SK-N-SH (cell line): ENCODE results near the gene CSNK2A1. TPM values are rescaled to one million over a fixed set of nuclear protein-coding genes. Genes with fewer than 3 reads are reported as not detected.
A peak's percentile ranks its signal among the peaks of the same experiment; 100 is the strongest.
"Not testable (repeated sequence)": the region's sequence is repeated elsewhere in the genome, so short reads cannot be mapped to it uniquely, and the experiment has no call there.

Source experiments
- CTCF ChIA-PET: fragments of 300-600, 350-600 bp; formaldehyde crosslinking; extraction: SDS; loops from one replicate; lab custom pipeline; 2021; lab: Yijun Ruan, JAX
- POLR2A ChIA-PET: fragments of 350-600 bp; sonication (Branson Sonifier 250); formaldehyde crosslinking; extraction: SDS; loops from one replicate; lab custom pipeline; 2020; ENCODE audit warnings: antibody characterized with exemption, inconsistent platforms; lab: Yijun Ruan, JAX
- DNase-seq: peaks from one replicate; pipeline ENCODE4 v3.0.0; 2012
- H2AFZ ChIP-seq: fragments of 200-600 bp; sonication (generic); 2 replicates; pipeline ENCODE4 v1.8.1; 2016; ENCODE audit warnings: antibody characterized with exemption, mild to moderate bottlenecking, low read depth
- H3F3A ChIP-seq: fragments of 200-600 bp; sonication (generic); replicated peaks from 2 replicates; pipeline ENCODE3; 2016; ENCODE audit warnings: antibody characterized with exemption, mild to moderate bottlenecking; ENCODE audit not compliant: insufficient read depth
- H3K27ac ChIP-seq, 2 experiments: fragments of 200-500 bp in 1 of 2; fragments of 200-600 bp in 1 of 2; sonication (Bioruptor generic) in 1 of 2; sonication (generic), shearing (Covaris generic) in 1 of 2; 2 replicates each; pipeline versions ENCODE4 v1.5.1 to v1.6.1; 2014 to 2016; ENCODE audit warnings: low read depth in 2 of 2, inconsistent platforms in 1 of 2, low read length in 1 of 2, mild to moderate bottlenecking in 1 of 2, mixed read lengths in 1 of 2
- H3K27me3 ChIP-seq: fragments of 200-600 bp; sonication (generic), shearing (Covaris generic); 2 replicates; pipeline ENCODE4 v1.6.1; 2016; ENCODE audit warnings: mixed run types; ENCODE audit not compliant: insufficient read depth
- H3K36me3 ChIP-seq, 2 experiments: fragments of 200-500 bp in 1 of 2; fragments of 200-600 bp in 1 of 2; sonication (Bioruptor generic) in 1 of 2; sonication (generic) in 1 of 2; replicated peaks in 1 of 2; 2 replicates each; pipeline versions ENCODE3 to v1.5.1; 2014 to 2016; ENCODE audit warnings: low read length in 1 of 2, mild to moderate bottlenecking in 1 of 2; ENCODE audit not compliant: insufficient read depth in 2 of 2, control insufficient read depth in 1 of 2
- H3K4me1 ChIP-seq, 2 experiments: fragments of 200-500 bp in 1 of 2; fragments of 200-600 bp in 1 of 2; sonication (Bioruptor generic) in 1 of 2; sonication (generic), shearing (Covaris generic) in 1 of 2; 2 replicates each; pipeline versions ENCODE4 v1.5.1 to v1.6.1; 2014 to 2016; ENCODE audit warnings: low read depth in 1 of 2, low read length in 1 of 2, mixed run types in 1 of 2; ENCODE audit not compliant: insufficient read depth in 2 of 2, control insufficient read depth in 1 of 2
- H3K4me2 ChIP-seq: fragments of 200-600 bp; sonication (generic), shearing (Covaris generic); 2 replicates; pipeline ENCODE4 v1.6.1; 2017; ENCODE audit warnings: mixed run types
- H3K4me3 ChIP-seq, 2 experiments: fragments of 200-500 bp in 1 of 2; fragments of 200-600 bp in 1 of 2; sonication (Bioruptor generic) in 1 of 2; sonication (generic), shearing (Covaris generic) in 1 of 2; 2 replicates each; pipeline versions ENCODE4 v1.5.1 to v1.8.1; 2014 to 2016; ENCODE audit warnings: low read depth in 2 of 2, inconsistent platforms in 1 of 2, low read length in 1 of 2, mild to moderate bottlenecking in 1 of 2, mixed read lengths in 1 of 2, moderate library complexity in 1 of 2
- H3K79me2 ChIP-seq: fragments of 200-600 bp; sonication (generic); 2 replicates; pipeline ENCODE4 v1.8.1; 2017; ENCODE audit warnings: mild to moderate bottlenecking; ENCODE audit not compliant: insufficient read depth
- H3K9ac ChIP-seq: fragments of 200-600 bp; sonication (generic); 2 replicates; pipeline ENCODE4 v1.6.1; 2017; ENCODE audit warnings: mixed run types
- H3K9me2 ChIP-seq: fragments of 200-600 bp; sonication (generic); 2 replicates; pipeline ENCODE4 v1.6.1; 2017; ENCODE audit warnings: mixed run types
- H3K9me3 ChIP-seq: fragments of 200-600 bp; sonication (generic); 2 replicates; pipeline ENCODE4 v1.6.1; 2017; ENCODE audit warnings: mixed run types, mild to moderate bottlenecking, moderate library complexity
- H4K20me1 ChIP-seq: fragments of 200-600 bp; sonication (generic); 2 replicates; pipeline ENCODE4 v1.6.1; 2017; ENCODE audit warnings: mild to moderate bottlenecking, mixed run types; ENCODE audit not compliant: insufficient read depth
- CHD2 ChIP-seq: fragments of 150-350 bp; IDR thresholded peaks from 2 replicates; pipeline ENCODE4 v1.6.1; 2018; ENCODE audit warnings: low read length; ENCODE audit not compliant: partially characterized antibody
- EP300 ChIP-seq, 2 experiments: IDR thresholded peaks; 2 replicates each; pipeline versions ENCODE4 v1.4.0 to v1.6.1; 2012; ENCODE audit warnings: borderline replicate concordance in 1 of 2, low read depth in 1 of 2, low read length in 1 of 2
- IRF3 ChIP-seq: fragments of 150-350 bp; IDR thresholded peaks from 2 replicates; pipeline ENCODE4 v1.6.1; 2016; ENCODE audit warnings: mild to moderate bottlenecking, low read depth, low read length
- NFIC ChIP-seq: IDR thresholded peaks from 2 replicates; pipeline ENCODE4 v1.4.0; 2012; ENCODE audit warnings: borderline replicate concordance
- SMC3 ChIP-seq: IDR thresholded peaks from 2 replicates; pipeline ENCODE4 v1.6.1; 2012; ENCODE audit warnings: low read depth, low read length, improper control_type of control experiment
- ZBTB33 ChIP-seq: IDR thresholded peaks from 2 replicates; pipeline ENCODE4 v1.4.0; 2012; ENCODE audit warnings: low read depth, borderline replicate concordance
- WGBS: methylation state at CpG from one replicate; pipeline ENCODE4 v1.1.6; 2017; ENCODE audit warnings: low lambda C conversion rate; 5-methylcytosine and 5-hydroxymethylcytosine counted together
- polyA plus RNA-seq, 3 experiments: library from polyadenylated mRNA; depleted of rRNA; stranded (reverse); fragments of >200 nt; gene quantifications; 2 replicates each; pipeline ENCODE4 v1.2.3, GENCODE V29; 2012
- TF ChIP-seq, protein P1 (sequence below): fragments of 200-600 bp; sonication (generic); IDR thresholded peaks from 2 replicates; pipeline ENCODE4 v1.6.1; 2017; ENCODE audit warnings: antibody characterized with exemption, mild to moderate bottlenecking, moderate library complexity

Gene CSNK2A1
- polyA plus RNA-seq, 1 of the 3 experiments (the other 2 are of a cell fraction): 61.9 TPM

DNA sequence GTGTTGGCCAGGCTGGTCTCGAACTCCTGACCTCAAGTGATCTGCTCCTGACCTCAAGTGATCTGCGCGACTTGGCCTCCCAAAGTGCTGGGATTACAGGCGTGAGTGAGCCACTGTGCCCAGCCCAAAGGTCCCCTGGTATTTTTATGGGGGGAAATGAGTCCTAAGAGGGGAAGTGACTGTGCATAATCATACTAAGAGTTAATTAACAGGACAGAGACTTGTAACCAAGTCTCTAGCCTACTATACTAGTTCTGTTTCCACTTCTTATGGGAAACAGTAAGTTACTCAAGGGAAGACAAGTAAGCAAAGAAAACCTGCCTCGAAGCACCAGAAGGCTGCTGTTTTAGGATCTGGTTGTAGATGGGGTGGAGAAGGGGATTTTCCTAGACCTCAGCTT, 38.6 kb upstream of the CSNK2A1 start (continued):
- TF ChIP-seq IRF3 (no peak), SMC3 (no peak), NFIC (no peak)

GRCh38 chr20:578940-579690, 35.5 kb upstream of the CSNK2A1 start:
- H4K20me1 ChIP-seq, H3F3A ChIP-seq, H3K79me2 ChIP-seq, H3K27ac ChIP-seq, DNase-seq, H2AFZ ChIP-seq, H3K36me3 ChIP-seq, H3K9me2 ChIP-seq, H3K27me3 ChIP-seq, H3K9me3 ChIP-seq, H3K4me2 ChIP-seq, H3K9ac ChIP-seq, POLR2A ChIA-PET, H3K4me1 ChIP-seq, H3K4me3 ChIP-seq: not testable (repeated sequence)
- CTCF ChIA-PET: interaction anchor here (1.5 to 5.2 kb wide), 4 partner anchors 16 to 67 kb away, joined by 3 to 22 read pairs (median 14); no protein-coding TSS in a partner anchor
- 51% methylated on average over 8 of the region's 8 CpGs for WGBS

DNA sequence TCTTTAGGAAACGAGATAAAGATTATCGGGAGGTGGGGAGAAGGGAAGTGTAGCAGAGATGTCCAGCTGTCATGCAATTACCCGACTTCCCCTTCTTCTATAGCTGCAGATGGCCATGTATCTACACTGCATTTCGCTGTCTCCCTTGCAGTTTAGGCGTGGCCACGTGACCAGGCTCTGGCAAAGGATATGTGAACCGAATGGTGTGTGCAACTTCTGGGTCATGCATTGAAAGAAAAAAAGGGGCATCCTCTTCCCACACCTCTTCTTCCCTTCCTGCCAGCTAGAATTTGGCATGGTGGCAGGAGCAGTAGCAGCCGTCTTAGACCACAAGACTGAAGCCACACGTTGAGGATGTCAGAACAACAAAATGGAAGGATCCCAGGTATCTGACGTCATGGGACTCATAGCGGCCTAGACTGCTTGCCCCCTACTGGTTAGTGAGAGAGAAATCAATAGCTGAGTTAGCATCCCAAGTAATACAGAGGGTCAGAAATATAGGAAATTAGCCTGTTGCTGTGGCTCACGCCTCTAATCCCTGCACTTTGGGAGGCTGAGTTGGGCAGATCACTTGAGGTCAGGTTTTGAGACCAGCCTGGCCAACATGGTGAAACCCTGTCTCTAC, 33.7 kb upstream of the CSNK2A1 start:
- ChIA-PET CTCF (interaction anchor here (0.5 to 3.9 kb wide), 10 partner anchors 8 to 1064 kb away, joined by 3 to 15 read pairs (median 3); no protein-coding TSS in a partner anchor), POLR2A (no interaction called here)
- H3K36me3 ChIP-seq: no peaks in the 10 kb centered on the region
- H3F3A ChIP-seq: no peaks in the 10 kb centered on the region
- H3K9ac ChIP-seq: no peak overlapping the region
- no peak overlapping the region for H2AFZ ChIP-seq
- TF ChIP-seq CHD2 (no peak), ZBTB33 (no peak), EP300 (IDR thresholded peaks at IDR 0.05; ENCODE audit: borderline replicate concordance in 1 of 2, low read depth in 1 of 2, low read length in 1 of 2) (no peak)
- TF ChIP-seq, protein P1, sequence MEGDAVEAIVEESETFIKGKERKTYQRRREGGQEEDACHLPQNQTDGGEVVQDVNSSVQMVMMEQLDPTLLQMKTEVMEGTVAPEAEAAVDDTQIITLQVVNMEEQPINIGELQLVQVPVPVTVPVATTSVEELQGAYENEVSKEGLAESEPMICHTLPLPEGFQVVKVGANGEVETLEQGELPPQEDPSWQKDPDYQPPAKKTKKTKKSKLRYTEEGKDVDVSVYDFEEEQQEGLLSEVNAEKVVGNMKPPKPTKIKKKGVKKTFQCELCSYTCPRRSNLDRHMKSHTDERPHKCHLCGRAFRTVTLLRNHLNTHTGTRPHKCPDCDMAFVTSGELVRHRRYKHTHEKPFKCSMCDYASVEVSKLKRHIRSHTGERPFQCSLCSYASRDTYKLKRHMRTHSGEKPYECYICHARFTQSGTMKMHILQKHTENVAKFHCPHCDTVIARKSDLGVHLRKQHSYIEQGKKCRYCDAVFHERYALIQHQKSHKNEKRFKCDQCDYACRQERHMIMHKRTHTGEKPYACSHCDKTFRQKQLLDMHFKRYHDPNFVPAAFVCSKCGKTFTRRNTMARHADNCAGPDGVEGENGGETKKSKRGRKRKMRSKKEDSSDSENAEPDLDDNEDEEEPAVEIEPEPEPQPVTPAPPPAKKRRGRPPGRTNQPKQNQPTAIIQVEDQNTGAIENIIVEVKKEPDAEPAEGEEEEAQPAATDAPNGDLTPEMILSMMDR: peak; percentile 27; the same call in 1 of the 2 replicates
- 54% methylated on average over 12 of the region's 12 CpGs for WGBS
- H3K9me2 ChIP-seq: no peaks in the 10 kb centered on the region
- H3K79me2 ChIP-seq: no peaks in the 10 kb centered on the region
- no peak for DNase-seq
- no peaks in the 10 kb centered on the region for H3K9me3 ChIP-seq
- no peak overlapping the region for H3K4me2 ChIP-seq
- peaks cover 17% of the 10 kb centered on the region; the same call in 1 of the 2 replicates for H3K27me3 ChIP-seq
- H4K20me1 ChIP-seq: no peaks in the 10 kb centered on the region
- no peak overlapping the region for H3K4me3 ChIP-seq
- H3K27ac ChIP-seq: no peak overlapping the region
- no peaks in the 10 kb centered on the region; a peak in 1 of 4 replicates for H3K4me1 ChIP-seq
